Raji (cell line): ENCODE measurements around the gene CCDC180.

Experiments used
- POLR2A ChIP-seq: IDR thresholded peaks from 2 replicates; pipeline ENCODE4 v1.6.1; 2011; ENCODE audit warnings: low read depth, low read length, control low read depth; ENCODE audit not compliant: insufficient read depth

CCDC180 gene

DNA sequence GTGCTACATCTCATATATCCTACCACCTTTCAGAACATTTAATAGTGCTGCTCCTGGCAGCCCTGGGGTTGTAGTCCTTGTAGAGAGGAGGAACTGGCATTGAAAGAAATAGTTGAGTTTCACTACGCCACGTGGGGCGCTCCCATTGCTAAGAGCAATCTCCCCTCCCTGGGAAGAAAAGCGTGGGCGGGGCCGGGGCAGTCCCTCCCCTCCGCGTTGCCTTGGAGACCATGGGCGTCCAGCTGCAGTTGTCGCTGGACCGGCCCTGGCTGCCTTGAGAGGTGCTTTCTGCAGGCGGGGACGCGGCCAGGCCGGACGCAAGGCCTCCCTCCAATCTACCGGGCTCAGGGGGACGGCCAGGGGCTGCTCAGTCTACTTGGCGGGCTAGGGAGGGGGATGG is 368 bp upstream of the CCDC180 start:
- TF ChIP-seq POLR2A = no peak

- TF ChIP-seq POLR2A = no peak
Observed at GRCh38 chr9:97309260-97309659, 1.8 kb downstream of the CCDC180 start.

DNA sequence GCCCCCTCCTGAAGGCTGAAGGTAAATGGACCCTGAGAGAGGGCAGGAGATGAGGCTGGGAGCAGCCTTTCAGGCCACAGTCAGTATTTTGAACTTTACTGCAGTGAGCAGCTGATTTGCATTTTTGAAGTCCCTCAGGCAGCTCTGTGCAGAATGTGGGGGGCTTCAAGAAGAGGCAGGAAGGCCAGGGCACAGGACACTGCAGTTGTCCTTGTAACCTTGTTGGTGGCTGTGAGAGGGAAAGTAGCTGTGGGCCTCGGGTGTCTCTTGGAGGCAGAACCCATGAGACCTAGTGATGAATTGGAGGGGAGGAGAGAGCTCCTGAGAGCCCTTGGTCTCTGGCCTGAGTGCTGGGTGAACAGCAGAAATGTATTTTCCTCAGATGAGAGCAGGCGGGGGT is 2.6 kb downstream of the CCDC180 start:
- no peak for TF ChIP-seq POLR2A

- no peak for TF ChIP-seq POLR2A
Observed at GRCh38 chr9:97310896-97311295, 3.4 kb downstream of the CCDC180 start.

GRCh38 chr9:97311798-97312500 is 4.5 kb downstream of the CCDC180 start:
- TF ChIP-seq POLR2A = no peak

GRCh38 chr9:97312556-97312955 is 5.1 kb downstream of the CCDC180 start:
- TF ChIP-seq POLR2A = no peak

DNA sequence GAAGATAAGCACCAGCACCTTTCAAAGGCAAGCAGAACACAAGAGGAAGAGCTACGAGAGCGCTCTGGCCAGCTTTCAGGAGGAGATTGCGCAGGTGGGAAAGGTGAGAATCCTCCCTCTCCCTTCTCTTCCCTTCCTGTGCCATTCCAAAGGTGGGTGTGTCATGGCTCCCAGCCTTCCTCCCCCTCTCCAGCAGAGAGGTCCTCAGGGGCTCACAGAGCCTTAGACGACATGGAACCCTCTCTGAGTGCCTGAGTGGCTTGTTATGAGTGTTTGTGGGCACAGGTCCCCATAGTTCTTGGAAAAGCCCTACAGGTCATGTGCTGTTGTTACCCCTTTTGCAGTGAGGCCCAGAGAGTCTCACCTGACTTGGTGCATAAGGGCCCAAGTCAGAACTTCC is 5.8 kb downstream of the CCDC180 start:
- no peak for TF ChIP-seq POLR2A

DNA sequence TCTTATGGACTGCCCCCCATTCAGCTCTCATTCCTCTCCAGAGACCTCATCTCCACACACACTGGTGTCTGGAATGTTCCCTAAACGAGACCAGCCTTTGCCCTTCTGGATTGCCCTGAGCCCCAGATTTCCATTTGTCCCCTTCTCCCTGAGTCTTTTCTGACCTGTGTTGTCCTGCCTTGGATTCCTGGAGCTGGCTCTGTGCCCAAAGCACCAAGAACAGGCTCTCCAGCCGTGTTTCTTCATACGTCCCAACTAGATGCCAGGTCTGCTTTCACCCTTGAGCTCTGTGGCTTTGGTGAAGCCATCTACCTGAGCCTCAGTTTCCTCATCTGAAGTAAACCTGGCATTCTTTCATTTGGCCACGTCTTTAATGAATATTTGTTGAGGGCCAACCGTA is 6.3 kb downstream of the CCDC180 start:
- TF ChIP-seq POLR2A = no peak

DNA sequence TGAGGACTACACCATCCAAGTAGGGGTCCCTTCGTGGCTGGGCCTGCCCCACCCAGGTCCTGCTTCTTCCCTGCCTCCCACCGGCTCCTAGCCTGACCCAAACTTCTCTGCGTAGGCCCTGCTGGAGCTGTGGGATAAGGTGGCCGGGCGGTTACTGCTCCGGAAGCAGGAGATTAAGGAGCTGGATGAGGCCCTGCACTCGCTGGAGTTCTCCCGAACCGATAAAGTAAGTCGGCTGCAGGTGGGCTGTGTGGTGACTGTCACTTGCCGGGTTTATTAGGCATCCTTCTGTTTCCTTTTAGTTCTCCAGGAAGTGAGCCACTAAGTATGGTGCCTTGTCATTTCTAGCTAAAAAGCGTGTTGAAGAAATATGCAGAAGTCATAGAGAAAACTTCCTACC is 7.0 kb downstream of the CCDC180 start:
- no peak for TF ChIP-seq POLR2A

DNA sequence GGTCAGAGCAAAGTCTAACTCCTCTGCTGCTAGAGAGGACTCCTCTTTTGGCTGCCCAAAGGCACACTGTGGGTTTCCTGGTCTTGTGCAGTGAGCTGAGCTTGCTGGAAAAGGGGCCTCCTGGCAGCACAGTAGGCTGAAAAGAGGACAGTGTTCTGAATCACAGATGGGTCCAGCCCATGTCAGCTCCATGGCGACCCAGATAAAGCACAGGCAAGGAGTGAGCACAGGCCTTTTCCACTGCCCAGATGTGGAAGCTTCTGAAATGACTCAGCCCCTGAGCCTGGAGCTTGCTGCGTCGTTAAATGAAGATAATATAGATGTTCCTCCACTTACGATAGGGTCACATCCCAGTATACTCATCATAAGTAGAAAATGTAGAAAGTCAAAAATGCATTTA is 8.1 kb downstream of the CCDC180 start:
- TF ChIP-seq POLR2A = no peak

DNA sequence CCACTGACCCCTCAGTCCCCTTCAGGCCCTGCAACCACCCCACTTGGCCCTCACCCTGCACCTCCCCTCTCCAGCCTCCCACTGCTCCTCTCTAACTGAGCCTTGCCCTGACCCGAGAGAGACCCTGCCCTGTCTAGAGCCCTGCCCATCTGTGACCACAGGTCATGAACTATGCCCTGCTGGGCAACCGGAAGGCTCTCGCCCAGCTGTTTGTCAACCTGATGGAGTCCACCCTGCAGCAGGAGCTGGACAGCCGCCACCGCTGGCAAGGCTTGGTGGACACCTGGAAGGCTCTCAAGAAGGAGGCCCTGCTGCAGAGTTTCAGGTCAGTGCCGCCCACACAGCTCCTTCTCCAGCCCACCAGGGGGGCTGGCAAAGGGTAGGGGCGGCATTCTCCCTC is 9.4 kb downstream of the CCDC180 start:
- TF ChIP-seq POLR2A = no peak

DNA sequence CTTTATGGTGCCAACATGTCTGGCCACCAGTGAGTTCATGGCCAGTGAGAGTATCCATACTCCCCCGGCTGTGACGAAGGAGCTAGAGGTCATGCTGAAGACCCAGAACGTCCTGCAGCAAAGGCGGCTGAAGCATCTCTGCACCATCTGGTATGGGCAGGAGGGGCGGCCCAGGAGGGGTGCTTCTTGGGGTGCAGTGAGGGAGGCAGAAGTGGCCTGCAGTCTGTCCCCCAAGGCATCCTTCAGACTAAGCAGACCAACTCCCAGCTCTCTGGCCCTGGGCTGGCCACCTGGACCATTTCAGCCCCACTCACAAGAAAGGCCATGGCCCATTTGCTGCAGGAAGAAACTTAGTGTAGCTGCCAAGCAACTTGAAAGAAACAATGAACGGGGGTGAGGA is 11.0 kb downstream of the CCDC180 start:
- TF ChIP-seq POLR2A = no peak

GRCh38 chr9:97319395-97319794 is 11.9 kb downstream of the CCDC180 start:
- TF ChIP-seq POLR2A = no peak

DNA sequence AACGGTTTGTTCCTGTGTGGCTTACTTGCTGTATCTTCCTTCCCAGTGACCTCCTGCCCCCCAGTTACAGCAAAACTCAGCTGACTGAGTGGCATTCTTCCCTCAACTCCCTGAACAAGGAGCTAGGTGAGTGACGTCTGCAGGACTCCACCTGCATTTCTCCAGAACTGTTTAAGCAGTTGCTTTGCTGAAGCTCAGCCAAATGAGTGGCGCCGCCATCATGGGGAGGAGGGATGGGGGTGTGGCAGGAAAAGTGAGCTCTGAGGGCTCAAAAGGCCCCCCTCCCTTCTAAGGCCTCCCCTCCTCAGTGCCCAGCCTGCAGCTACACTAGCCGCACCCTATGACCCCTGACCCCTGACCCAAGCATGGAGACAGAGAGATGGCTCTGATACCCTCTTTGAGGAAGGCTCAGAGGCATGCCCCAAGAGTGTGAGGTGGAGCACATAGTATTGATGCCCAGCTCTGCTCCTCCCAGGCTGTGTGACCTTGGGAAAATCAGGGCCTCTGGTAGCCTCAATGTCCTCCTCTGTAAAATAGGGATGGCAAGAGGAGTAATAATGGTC is 12.7 kb downstream of the CCDC180 start:
- TF ChIP-seq POLR2A = no peak

DNA sequence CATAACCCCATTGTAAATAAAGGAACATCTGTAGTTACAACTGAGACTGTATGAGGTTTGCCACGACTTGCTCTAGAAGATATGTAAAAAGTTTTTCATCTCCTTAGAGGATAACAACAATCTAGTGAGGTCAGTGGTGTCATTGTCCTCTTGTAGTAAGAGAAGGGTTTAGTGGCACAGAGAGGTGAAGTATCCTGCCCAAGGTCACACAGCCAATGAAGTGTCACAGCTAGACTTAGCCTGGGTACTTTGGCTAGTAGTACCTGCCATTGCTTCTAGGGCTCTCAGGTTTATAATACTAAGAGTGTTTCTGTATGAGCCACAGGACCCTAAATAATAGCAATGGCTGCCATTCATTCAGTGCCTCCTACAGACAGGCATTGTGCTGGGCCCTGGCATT is 13.8 kb downstream of the CCDC180 start:
- no peak for TF ChIP-seq POLR2A

DNA sequence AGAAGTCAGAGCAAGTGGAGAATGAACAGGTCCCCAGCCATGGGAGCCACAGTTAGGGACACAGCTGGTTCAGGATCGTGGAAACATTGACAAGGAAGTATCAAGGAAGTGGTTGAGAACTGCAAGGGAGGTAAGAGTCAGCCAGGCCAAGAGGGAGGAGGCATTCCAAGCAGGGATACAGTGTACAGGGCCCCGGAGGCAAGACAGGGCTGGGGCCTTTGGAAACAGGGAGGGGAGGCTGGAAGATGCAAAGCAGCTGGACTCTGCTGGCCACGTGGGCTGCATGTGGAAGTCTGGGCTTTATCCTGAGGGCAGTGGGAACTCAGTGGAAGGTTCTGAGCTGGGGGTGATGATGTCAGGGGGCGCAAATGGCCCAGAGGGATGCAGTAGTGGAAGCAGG is 14.2 kb downstream of the CCDC180 start:
- no peak for TF ChIP-seq POLR2A

DNA sequence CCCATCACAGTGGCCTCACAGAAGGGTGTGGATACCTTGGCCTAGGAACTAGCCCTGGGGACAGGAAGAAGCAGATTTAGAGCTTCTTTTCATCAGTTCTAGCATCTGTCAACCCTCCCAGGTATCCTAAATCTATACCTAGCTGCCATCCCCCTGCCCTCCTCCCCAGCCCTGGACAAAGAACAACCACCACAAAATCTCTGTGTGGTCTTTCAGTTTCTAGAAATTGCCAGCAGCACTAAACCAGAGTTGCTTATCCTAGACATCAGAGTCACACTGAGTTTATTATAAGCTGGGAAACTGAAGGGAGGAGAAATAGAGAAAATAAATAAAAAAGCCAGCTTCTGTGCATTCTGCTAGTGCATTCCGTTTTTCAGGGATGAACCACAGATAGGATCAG is 14.6 kb downstream of the CCDC180 start:
- TF ChIP-seq POLR2A = no peak
